CD14-positive monocyte (primary cell): ENCODE data around the gene SKIC8. TPM values are rescaled to one million over a fixed set of nuclear protein-coding genes. Genes with fewer than 3 reads are reported as not detected.

Experiments used
- DNase-seq, 3 donors: peaks; one replicate each; pipeline ENCODE4 v3.0.0-alpha.2; 2011 to 2022
- H2AFZ ChIP-seq: 2 replicates; pipeline ENCODE4 v1.6.0; 2012; ENCODE audit warnings: mild to moderate bottlenecking, low read depth, low read length, inconsistent platforms; ENCODE audit not compliant: insufficient read depth, poor library complexity, severe bottlenecking
- H3K27ac ChIP-seq, 2 donors: 1 replicate in 1 of 2; 2 replicates in 1 of 2; pipeline ENCODE4 v1.5.1; 2012 to 2013; ENCODE audit warnings: low read length in 2 of 2, control low read depth in 1 of 2, inconsistent platforms in 1 of 2, low read depth in 1 of 2, mild to moderate bottlenecking in 1 of 2
- H3K27me3 ChIP-seq, 2 donors: one replicate each; pipeline versions ENCODE4 v1.6.0 to v1.6.1; 2011 to 2013; ENCODE audit warnings: low read length in 2 of 2; ENCODE audit not compliant: control insufficient read depth in 2 of 2, insufficient read depth in 2 of 2
- H3K36me3 ChIP-seq, 2 donors: replicated peaks in 1 of 2; 1 replicate in 1 of 2; 2 replicates in 1 of 2; pipeline versions ENCODE4 v1.5.1 to v1.6.1; 2012 to 2013; ENCODE audit warnings: low read length in 2 of 2, control low read depth in 1 of 2, inconsistent platforms in 1 of 2, mild to moderate bottlenecking in 1 of 2; ENCODE audit not compliant: insufficient read depth in 2 of 2, control insufficient read depth in 1 of 2
- H3K4me1 ChIP-seq, 2 donors: 1 replicate in 1 of 2; 2 replicates in 1 of 2; pipeline versions ENCODE4 v1.5.1 to v1.6.1; 2012 to 2013; ENCODE audit warnings: low read length in 2 of 2, control low read depth in 1 of 2, inconsistent platforms in 1 of 2, mild to moderate bottlenecking in 1 of 2, moderate library complexity in 1 of 2; ENCODE audit not compliant: insufficient read depth in 2 of 2, control insufficient read depth in 1 of 2
- H3K4me2 ChIP-seq: replicated peaks from 2 replicates; pipeline ENCODE3; 2012; ENCODE audit warnings: low read length, moderate library complexity, mild to moderate bottlenecking; ENCODE audit not compliant: poor library complexity, severe bottlenecking; ENCODE audit errors: extremely low read depth
- H3K4me3 ChIP-seq, 3 experiments: fragments of 200-600 bp in 1 of 3; sonication (generic) in 1 of 3; replicated peaks in 1 of 3; 1 replicate in 2 of 3; 2 replicates in 1 of 3; pipeline ENCODE4 v1.5.1; 2011 to 2013; ENCODE audit warnings: low read length in 3 of 3, mild to moderate bottlenecking in 3 of 3, control low read depth in 2 of 3, low read depth in 2 of 3, inconsistent platforms in 1 of 3, moderate library complexity in 1 of 3
- H3K79me2 ChIP-seq: 2 replicates; pipeline ENCODE4 v1.6.0; 2012; ENCODE audit warnings: mild to moderate bottlenecking, control low read depth, inconsistent platforms, low read length, moderate library complexity; ENCODE audit not compliant: insufficient read depth
- H3K9ac ChIP-seq: 2 replicates; pipeline ENCODE4 v1.6.0; 2017; ENCODE audit warnings: low read length, mild to moderate bottlenecking; ENCODE audit not compliant: insufficient read depth, poor library complexity, severe bottlenecking
- H3K9me3 ChIP-seq, 2 donors: replicated peaks in 1 of 2; 1 replicate in 1 of 2; 2 replicates in 1 of 2; pipeline versions ENCODE4 v1.5.1 to v1.6.1; 2012 to 2013; ENCODE audit warnings: low read length in 2 of 2, control low read depth in 1 of 2; ENCODE audit not compliant: control insufficient read depth in 1 of 2, insufficient read depth in 1 of 2
- H4K20me1 ChIP-seq: 2 replicates; pipeline ENCODE4 v1.6.0; 2012; ENCODE audit warnings: mild to moderate bottlenecking, low read length, control low read depth, moderate library complexity; ENCODE audit not compliant: insufficient read depth
- H3K27ac Mint-ChIP-seq, 7 donors: one replicate each; pipeline ENCODE4 v1.8.0; 2020; ENCODE audit warnings: mild to moderate bottlenecking in 7 of 7, mixed read lengths in 7 of 7, moderate library complexity in 6 of 7, inconsistent platforms in 2 of 7
- H3K27me3 Mint-ChIP-seq, 3 donors: one replicate each; pipeline ENCODE4 v1.8.0; 2021 to 2022; ENCODE audit warnings: low read depth in 3 of 3, mild to moderate bottlenecking in 3 of 3, mixed read lengths in 3 of 3, moderate library complexity in 3 of 3, inconsistent platforms in 1 of 3
- H3K36me3 Mint-ChIP-seq, 2 donors: one replicate each; pipeline ENCODE4 v1.8.0; 2020; ENCODE audit warnings: mixed read lengths in 2 of 2, inconsistent platforms in 1 of 2, mild to moderate bottlenecking in 1 of 2
- H3K4me1 Mint-ChIP-seq: one replicate; pipeline ENCODE4 v1.8.0; 2020; ENCODE audit warnings: mild to moderate bottlenecking, mixed read lengths
- H3K4me3 Mint-ChIP-seq, 2 donors: one replicate each; pipeline ENCODE4 v1.8.0; 2020; ENCODE audit warnings: mild to moderate bottlenecking in 2 of 2, mixed read lengths in 2 of 2, moderate library complexity in 1 of 2
- H3K9me3 Mint-ChIP-seq, 7 donors: one replicate each; pipeline ENCODE4 v1.8.0; 2020 to 2022; ENCODE audit warnings: mixed read lengths in 7 of 7, mild to moderate bottlenecking in 6 of 7, moderate library complexity in 6 of 7, inconsistent platforms in 2 of 7
- WGBS: methylation state at CpG from one replicate; pipeline ENCODE4 v1.1.5; 2013; ENCODE audit warnings: missing lambda C conversion rate; ENCODE audit not compliant: insufficient coverage; 5-methylcytosine and 5-hydroxymethylcytosine counted together
- intact Hi-C, 2 donors: fragments of 100-400 bp; cut with micrococcal nuclease; formaldehyde crosslinking; loops; one replicate each; pipeline versions ENCODE4 v1.15.0 to v1.15.1; 2023
- polyA plus RNA-seq, 3 donors: library from polyadenylated mRNA; depleted of rRNA in 1 of 3; unstranded in 2 of 3; stranded (reverse) in 1 of 3; fragments of 300-500 nt in 2 of 3; fragments of >200 nt in 1 of 3; fragmentation: Illumina TruSeq in 2 of 3; gene quantifications; 1 replicate in 2 of 3; 2 replicates in 1 of 3; pipeline ENCODE4 v1.2.3, GENCODE V29; 2012 to 2021
- small RNA-seq: library from RNA; depleted of rRNA; stranded (forward); fragments of <200 nt; gene quantifications from one replicate; pipeline ENCODE3, GENCODE V24; 2012; ENCODE audit warnings: low read depth; ENCODE audit not compliant: insufficient read length
- TF ChIP-seq, protein P1 (sequence below): fragments of 200-600 bp; IDR thresholded peaks from one replicate; pipeline ENCODE4 v1.8.0; 2022; ENCODE audit warnings: antibody characterized with exemption, mild to moderate bottlenecking

SKIC8 gene
- polyA plus RNA-seq, 3 donors = 59.8 to 123 (median 88.0) TPM

DNA sequence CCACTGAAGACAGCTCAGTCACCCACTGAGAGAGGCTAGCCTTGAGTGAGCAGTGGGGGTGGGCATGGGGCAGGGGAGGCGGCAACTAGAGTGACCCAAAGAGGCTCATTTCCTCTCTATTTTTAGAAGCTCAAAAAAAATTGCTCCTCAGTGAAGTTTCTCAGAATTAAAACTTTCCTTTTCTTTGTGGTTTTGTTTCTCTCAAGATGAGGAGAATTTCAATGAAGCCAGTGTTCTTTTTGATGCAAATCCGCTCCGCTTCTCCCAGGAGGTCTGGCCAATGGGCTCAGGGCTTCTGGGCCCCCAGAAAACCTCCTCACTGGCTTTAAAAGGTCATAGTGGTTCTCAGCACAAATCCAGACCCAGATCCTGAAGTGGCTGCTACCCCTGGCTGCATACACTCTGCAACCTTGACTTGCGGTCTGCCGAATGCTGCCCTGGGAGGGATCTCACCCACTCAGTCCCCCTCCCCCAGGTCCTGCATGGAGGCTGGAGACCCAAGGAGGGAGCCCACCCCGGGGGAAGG lies 64.8 kb downstream of the SKIC8 start, which contains the start of gene ACSBG1:
Gene ACSBG1 (minus strand): TSS at position 51 of the 526 bp plus-strand sequence. CDS start 64 bp downstream, outside the sequence.
- H3K27me3 ChIP-seq = no peaks in the 10 kb centered on the region
- H3K4me2 ChIP-seq = no peak within 1 kb of the TSS
- no peaks in the 10 kb centered on the region for H4K20me1 ChIP-seq
- no peak within 1 kb of the TSS for H3K4me3 Mint-ChIP-seq
- DNase-seq = no peak
- H3K36me3 Mint-ChIP-seq = no peaks in the 10 kb centered on the region
- H2AFZ ChIP-seq = no peak within 1 kb of the TSS
- peaks cover 3 to 8% (median 8%) of the 10 kb centered on the region in 3 donors for H3K27me3 Mint-ChIP-seq
- TF ChIP-seq, protein P1, sequence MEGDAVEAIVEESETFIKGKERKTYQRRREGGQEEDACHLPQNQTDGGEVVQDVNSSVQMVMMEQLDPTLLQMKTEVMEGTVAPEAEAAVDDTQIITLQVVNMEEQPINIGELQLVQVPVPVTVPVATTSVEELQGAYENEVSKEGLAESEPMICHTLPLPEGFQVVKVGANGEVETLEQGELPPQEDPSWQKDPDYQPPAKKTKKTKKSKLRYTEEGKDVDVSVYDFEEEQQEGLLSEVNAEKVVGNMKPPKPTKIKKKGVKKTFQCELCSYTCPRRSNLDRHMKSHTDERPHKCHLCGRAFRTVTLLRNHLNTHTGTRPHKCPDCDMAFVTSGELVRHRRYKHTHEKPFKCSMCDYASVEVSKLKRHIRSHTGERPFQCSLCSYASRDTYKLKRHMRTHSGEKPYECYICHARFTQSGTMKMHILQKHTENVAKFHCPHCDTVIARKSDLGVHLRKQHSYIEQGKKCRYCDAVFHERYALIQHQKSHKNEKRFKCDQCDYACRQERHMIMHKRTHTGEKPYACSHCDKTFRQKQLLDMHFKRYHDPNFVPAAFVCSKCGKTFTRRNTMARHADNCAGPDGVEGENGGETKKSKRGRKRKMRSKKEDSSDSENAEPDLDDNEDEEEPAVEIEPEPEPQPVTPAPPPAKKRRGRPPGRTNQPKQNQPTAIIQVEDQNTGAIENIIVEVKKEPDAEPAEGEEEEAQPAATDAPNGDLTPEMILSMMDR = no peak
- no peaks in the 10 kb centered on the region for H3K9me3 Mint-ChIP-seq
- H3K36me3 ChIP-seq = no peaks in the 10 kb centered on the region
- no peaks in the 10 kb centered on the region for H3K9me3 ChIP-seq
- no peak within 1 kb of the TSS for H3K27ac ChIP-seq
- no peaks in the 10 kb centered on the region for H3K79me2 ChIP-seq
- intact Hi-C loops = no loop called here
- no peak within 1 kb of the TSS for H3K4me3 ChIP-seq
- H3K27ac Mint-ChIP-seq = no peak within 1 kb of the TSS
- H3K4me1 Mint-ChIP-seq = no peaks in the 10 kb centered on the region
- no peaks in the 10 kb centered on the region for H3K4me1 ChIP-seq
- H3K9ac ChIP-seq = no peak within 1 kb of the TSS
- 100% methylated on average over 2 of the region's 6 CpGs for whole genome bisulfite sequencing

DNA sequence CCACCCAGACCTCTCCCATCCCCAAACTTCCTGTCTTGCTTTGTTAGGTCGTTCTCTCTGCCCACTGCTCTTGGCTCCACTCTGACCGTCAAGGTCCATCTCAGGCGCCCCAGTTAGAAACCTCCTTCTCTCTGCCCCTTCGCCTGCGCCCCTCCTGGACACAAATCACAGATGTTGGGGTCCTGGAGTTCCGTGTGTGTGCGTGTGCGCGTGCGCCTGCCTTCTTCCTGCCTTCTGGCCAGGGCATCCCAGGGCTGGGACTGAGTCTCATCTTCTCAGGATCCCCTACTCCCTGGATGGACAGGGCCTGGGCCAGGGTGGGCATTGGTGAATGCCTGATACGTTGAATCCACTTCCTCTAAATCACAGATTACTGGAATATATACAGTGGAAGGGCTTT lies 65.9 kb downstream of the SKIC8 start:
- no peak overlapping the region for H3K27ac ChIP-seq
- TF ChIP-seq, protein P1 = no peak
- no peaks in the 10 kb centered on the region for H3K4me1 Mint-ChIP-seq
- DNase-seq = no peak
- H3K27ac Mint-ChIP-seq = no peak overlapping the region
- no peaks in the 10 kb centered on the region for H3K9me3 ChIP-seq
- H3K4me2 ChIP-seq = no peak overlapping the region
- H3K36me3 Mint-ChIP-seq = no peaks in the 10 kb centered on the region
- H4K20me1 ChIP-seq = no peaks in the 10 kb centered on the region
- no peaks in the 10 kb centered on the region for H3K79me2 ChIP-seq
- H3K27me3 Mint-ChIP-seq = peaks cover 3 to 10% (median 10%) of the 10 kb centered on the region in 3 donors
- no peaks in the 10 kb centered on the region for H3K27me3 ChIP-seq
- H3K9me3 Mint-ChIP-seq = no peaks in the 10 kb centered on the region
- H3K9ac ChIP-seq = no peak overlapping the region
- intact Hi-C loops = no loop called here
- H3K4me1 ChIP-seq = no peaks in the 10 kb centered on the region
- H3K4me3 Mint-ChIP-seq = no peak overlapping the region
- H3K36me3 ChIP-seq = no peaks in the 10 kb centered on the region
- no peak overlapping the region for H2AFZ ChIP-seq
- WGBS = 84% methylated on average over 5 of the region's 11 CpGs
- H3K4me3 ChIP-seq = no peak overlapping the region

Small RNA genes within 50 kb of the gene (small RNA-seq; reads per million reads assigned to genes)
- not detected for gene AC090607.5

Other genes with a start within 250 kb of the SKIC8 start
- 10 to 100 TPM in 1 of 3 donors, 1 to 10 TPM in 2; 5.9 to 53.3 (median 6.2) TPM for gene TBC1D2B, start 221.9 kb downstream of the SKIC8 start, polyA plus RNA-seq
- not detected for gene SH2D7, start 207.0 kb downstream of the SKIC8 start, polyA plus RNA-seq
- under 1 TPM; 0.43 to 0.75 (median 0.51) TPM for gene CIB2, start 168.2 kb downstream of the SKIC8 start, polyA plus RNA-seq
- 10 to 100 TPM; 46.5 to 85.0 (median 74.0) TPM for gene IDH3A, start 150.2 kb downstream of the SKIC8 start, polyA plus RNA-seq
- gene ACSBG1, start 65.0 kb downstream of the SKIC8 start, polyA plus RNA-seq = under 1 TPM in 1 of 3 donors, not detected in 2; 0.01 TPM
- gene DNAJA4, start 35.0 kb downstream of the SKIC8 start, polyA plus RNA-seq = 10 to 100 TPM in 1 of 3 donors, 1 to 10 TPM in 2; 2.4 to 20.9 (median 2.5) TPM
- not detected for gene CRABP1, start 40.7 kb upstream of the SKIC8 start, polyA plus RNA-seq
- gene IREB2, start 138.6 kb upstream of the SKIC8 start, polyA plus RNA-seq = 10 to 100 TPM; 11.7 to 25.5 (median 16.7) TPM
- gene HYKK, start 208.0 kb upstream of the SKIC8 start, polyA plus RNA-seq = under 1 TPM in 1 of 3 donors, not detected in 2; 0.04 TPM
- gene PSMA4, start 240.8 kb upstream of the SKIC8 start, polyA plus RNA-seq = 100 to 1,000 TPM; 121 to 421 (median 406) TPM